Heart right ventricle (tissue), 16 donors: ENCODE results near the gene NFIC. TPM values are rescaled to one million over a fixed set of nuclear protein-coding genes. Genes with fewer than 3 reads are reported as not detected.

Experiments used
- ATAC-seq, 8 donors: fragments of 200-7000 bp; cut with Tn5 transposase; one replicate each; pipeline ENCODE4 v1.9.1; 2020; ENCODE audit warnings: mild to moderate bottlenecking in 8 of 8, moderate library complexity in 8 of 8, moderate number of reproducible peaks in 1 of 8
- DNase-seq, 2 donors: peaks; one replicate each; pipeline ENCODE4 v3.0.0-alpha.2; 2020
- H3K27ac ChIP-seq, 10 donors: fragments of 200-600 bp; sonication (generic) in 2 of 10; one replicate each; pipeline versions ENCODE4 v1.5.0 to v1.8.0; 2020 to 2022; ENCODE audit warnings: mild to moderate bottlenecking in 3 of 10
- H3K27me3 ChIP-seq, 7 donors: fragments of 200-600 bp; one replicate each; pipeline ENCODE4 v1.8.0; 2021 to 2022; ENCODE audit warnings: mild to moderate bottlenecking in 2 of 7
- H3K36me3 ChIP-seq, 9 donors: fragments of 200-600 bp; sonication (generic) in 1 of 9; one replicate each; pipeline versions ENCODE4 v1.5.0 to v1.8.0; 2020 to 2022; ENCODE audit warnings: mild to moderate bottlenecking in 2 of 9
- H3K4me1 ChIP-seq, 9 donors: fragments of 200-600 bp; sonication (generic) in 1 of 9; one replicate each; pipeline versions ENCODE4 v1.5.0 to v1.8.0; 2020 to 2022; ENCODE audit warnings: mild to moderate bottlenecking in 4 of 9
- H3K4me3 ChIP-seq, 10 donors: fragments of 200-600 bp; sonication (generic) in 2 of 10; one replicate each; pipeline versions ENCODE4 v1.5.0 to v1.8.0; 2020 to 2022; ENCODE audit warnings: mild to moderate bottlenecking in 7 of 10, moderate library complexity in 2 of 10
- H3K9me3 ChIP-seq, 11 donors: fragments of 200-600 bp in 10 of 11; sonication (generic) in 2 of 11; one replicate each; pipeline versions ENCODE4 v1.5.0 to v1.8.0; 2013 to 2022; ENCODE audit warnings: mild to moderate bottlenecking in 2 of 11, control low read depth in 1 of 11, moderate library complexity in 1 of 11
- WGBS, 2 donors: extraction: QIAGEN DNeasy Blood & Tissue Kit; methylation state at CpG; one replicate each; pipeline ENCODE4 v1.1.7; 2013; ENCODE audit warnings: inconsistent platforms in 1 of 2; 5-methylcytosine and 5-hydroxymethylcytosine counted together
- intact Hi-C, 10 donors: fragments of 100-400 bp; cut with DNase I; formaldehyde crosslinking; loops; one replicate each; pipeline versions ENCODE4 v1.11.1 to v1.14.2; 2022
- polyA plus RNA-seq, 2 donors: library from polyadenylated mRNA; stranded (reverse); fragments of 200-250 nt; gene quantifications; one replicate each; pipeline ENCODE4 v1.2.3, GENCODE V29; 2013
- total RNA-seq, 10 donors: library from RNA; stranded (reverse); fragmentation: NEBNext Ultra II Directional in 3 of 10; extraction: Animal tissue kit (Norgen Biotek cat#: 25700) in 3 of 10; gene quantifications; one replicate each; pipeline versions ENCODE4 v1.2.1 to v1.2.4, GENCODE V29; 2021 to 2023
- TF ChIP-seq, protein P1 (sequence below), 9 donors: fragments of 200-600 bp; sonication (generic) in 2 of 9; IDR thresholded peaks; one replicate each; pipeline versions ENCODE4 v1.5.0 to v1.8.0; 2021 to 2022; ENCODE audit warnings: antibody characterized with exemption in 9 of 9, mild to moderate bottlenecking in 5 of 9, moderate library complexity in 1 of 9
- donor health status: Arrhythmogenic right ventricular cardiomyopathy.
- donor health status: ischemic (EF 13 %, LVEDD 7.1; RV severe dilation, severe dysfunction).
- donor health status: healthy with polysubstance abuse.
- donor health status: DM: no; HTN: yes; CAD: no.
- donor health status: DM: no; HTN: no; CAD: no.
- donor health status: ischemic (EF 25% LVEDD 6.9; RV normal size, moderate dysfunction).
- donor health status: ischemic (EF 25% LVEDD 5.7; RV mildly dilated, moderate dysfunction).
- donor health status: healthy.
- donor health status: DM: yes; HTN: yes; CAD: no.
- donor health status: Ischemic cardiomyopathy.
- donor health status: ischemic (EF 35%, LVEDD 5.7; RV mildly dilated, moderate dysfunction).
- donor health status: nonischemic (EF 11% LVEDD 7.7; RV severe dilation, severe dysfunction).
- donor health status: DM: yes; HTN: yes; CAD: no.
- donor health status: PGD.
- donor health status: ischemic (EF 29% LVEDD 5.4; RV normal size, mild dysfunction).
- donor health status: nonischemic (EF 23%, LVEDD 6.1; RV moderate dilation, normal function).

NFIC gene
- total and polyA plus RNA-seq, 12 donors = 52.3 to 217 (median 157) TPM

DNA sequence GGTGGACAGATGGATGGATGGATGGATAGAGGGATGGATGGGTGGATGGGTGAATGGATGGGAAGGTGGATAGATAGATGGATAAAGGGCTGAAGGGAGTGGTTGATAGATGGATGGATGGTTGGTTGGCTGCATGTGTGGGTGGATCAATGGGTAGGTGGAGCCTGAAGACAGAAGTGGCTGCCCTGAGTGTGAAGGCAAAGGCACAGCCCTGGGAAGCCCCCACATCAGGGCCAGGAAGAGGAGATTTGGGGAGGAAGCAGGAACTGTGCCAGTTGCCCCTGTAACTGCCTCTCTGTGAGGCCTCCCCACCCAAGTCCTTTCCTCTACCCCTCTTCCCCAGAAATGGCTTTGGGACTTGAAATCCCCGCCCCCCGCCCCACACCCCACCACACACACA is 43.4 kb upstream of the NFIC start:
- Histone ChIP-seq H3K4me1 (peaks cover 0 to 4% (median 0%) of the 10 kb centered on the region in 9 donors), H3K27me3 (peaks cover 6 to 36% (median 29%) of the 10 kb centered on the region in 7 donors), H3K4me3 (no peak overlapping the region), H3K9me3 (no peaks in the 10 kb centered on the region), H3K36me3 (no peaks in the 10 kb centered on the region), H3K27ac (no peak overlapping the region)
- no peak for DNase-seq
- 21 to 49% methylated on average over 2 of the region's 2 CpGs for WGBS, 2 donors
- intact Hi-C loops = loop anchor here in 2 of 10 donors (5.0 to 10.0 kb wide), 2 partner anchors 154 to 302 kb away; partner anchors contain the start of gene CACTIN (in 1 of the 2)
- TF ChIP-seq, protein P1, sequence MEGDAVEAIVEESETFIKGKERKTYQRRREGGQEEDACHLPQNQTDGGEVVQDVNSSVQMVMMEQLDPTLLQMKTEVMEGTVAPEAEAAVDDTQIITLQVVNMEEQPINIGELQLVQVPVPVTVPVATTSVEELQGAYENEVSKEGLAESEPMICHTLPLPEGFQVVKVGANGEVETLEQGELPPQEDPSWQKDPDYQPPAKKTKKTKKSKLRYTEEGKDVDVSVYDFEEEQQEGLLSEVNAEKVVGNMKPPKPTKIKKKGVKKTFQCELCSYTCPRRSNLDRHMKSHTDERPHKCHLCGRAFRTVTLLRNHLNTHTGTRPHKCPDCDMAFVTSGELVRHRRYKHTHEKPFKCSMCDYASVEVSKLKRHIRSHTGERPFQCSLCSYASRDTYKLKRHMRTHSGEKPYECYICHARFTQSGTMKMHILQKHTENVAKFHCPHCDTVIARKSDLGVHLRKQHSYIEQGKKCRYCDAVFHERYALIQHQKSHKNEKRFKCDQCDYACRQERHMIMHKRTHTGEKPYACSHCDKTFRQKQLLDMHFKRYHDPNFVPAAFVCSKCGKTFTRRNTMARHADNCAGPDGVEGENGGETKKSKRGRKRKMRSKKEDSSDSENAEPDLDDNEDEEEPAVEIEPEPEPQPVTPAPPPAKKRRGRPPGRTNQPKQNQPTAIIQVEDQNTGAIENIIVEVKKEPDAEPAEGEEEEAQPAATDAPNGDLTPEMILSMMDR (IDR thresholded peaks at IDR 0.05) = no peak
- no peak for ATAC-seq

GRCh38 chr19:3323658-3324057 is 42.7 kb upstream of the NFIC start:
- no peak for ATAC-seq
- intact Hi-C loops = loop anchor here in 4 of 10 donors (2.0 to 10.0 kb wide), 4 partner anchors 149 to 301 kb away; partner anchors contain the start of gene CACTIN (in 1 of the 4)
- no peak for DNase-seq
- H3K27ac ChIP-seq = no peak overlapping the region
- H3K4me1 ChIP-seq = peaks cover 0 to 4% (median 0%) of the 10 kb centered on the region in 9 donors
- WGBS, 2 donors = 31 to 49% methylated on average over 2 of the region's 2 CpGs
- H3K4me3 ChIP-seq = no peak overlapping the region
- no peaks in the 10 kb centered on the region for H3K9me3 ChIP-seq
- H3K27me3 ChIP-seq = peaks cover 6 to 32% (median 26%) of the 10 kb centered on the region in 7 donors
- H3K36me3 ChIP-seq = no peaks in the 10 kb centered on the region
- TF ChIP-seq, protein P1 (IDR thresholded peaks at IDR 0.05) = no peak

GRCh38 chr19:3324405-3324856 is 42.0 kb upstream of the NFIC start:
- DNase-seq = peak in 1 of 2 donors; percentile 75
- intact Hi-C loops = loop anchor here in 4 of 10 donors (2.0 to 10.0 kb wide), 4 partner anchors 148 to 300 kb away; partner anchors contain the start of gene CACTIN (in 1 of the 4)
- ATAC-seq = peak in 3 of 8 donors; percentile 20 to 38 (median 23)
- TF ChIP-seq, protein P1 (IDR thresholded peaks at IDR 0.05) = peak; percentile 48 to 80 (median 66)
- no peak overlapping the region for H3K27ac ChIP-seq
- no peaks in the 10 kb centered on the region for H3K9me3 ChIP-seq
- H3K4me3 ChIP-seq = no peak overlapping the region
- H3K27me3 ChIP-seq = peaks cover 6 to 24% (median 20%) of the 10 kb centered on the region in 7 donors
- 42 to 49% methylated on average over 5 of the region's 5 CpGs for WGBS, 2 donors
- no peaks in the 10 kb centered on the region for H3K36me3 ChIP-seq
- H3K4me1 ChIP-seq = peaks cover 0 to 4% (median 0%) of the 10 kb centered on the region in 9 donors

- TF ChIP-seq, protein P1 (IDR thresholded peaks at IDR 0.05) = no peak
- 88 to 89% methylated on average over 1 of the region's 1 CpG for WGBS, 2 donors
Observed at GRCh38 chr19:3325451-3325850, 40.9 kb upstream of the NFIC start.

More at GRCh38 chr19:3325451-3325850, 40.9 kb upstream of the NFIC start:
- no peaks in the 10 kb centered on the region for H3K36me3 ChIP-seq
- peaks cover 0 to 4% (median 0%) of the 10 kb centered on the region in 9 donors for H3K4me1 ChIP-seq
- no peaks in the 10 kb centered on the region for H3K9me3 ChIP-seq
- DNase-seq = no peak
- intact Hi-C loops = loop anchor here in 5 of 10 donors (2.0 to 10.0 kb wide), 5 partner anchors 102 to 299 kb away; partner anchors contain the start of gene CACTIN (in 1 of the 5)
- H3K27ac ChIP-seq = no peak overlapping the region
- ATAC-seq = no peak
- H3K27me3 ChIP-seq = peaks cover 5 to 14% (median 10%) of the 10 kb centered on the region in 7 donors
- H3K4me3 ChIP-seq = no peak overlapping the region
